ENCODE results near the gene SPATA33. TPM values are rescaled to one million over a fixed set of nuclear protein-coding genes. Genes with fewer than 3 reads are reported as not detected.

The SPATA33 gene
- total RNA-seq, 1 experiment from 2014 or later, result 12.0 TPM

GRCh38 chr16:89624777-89625761, 32.6 kb upstream of the SPATA33 start (continued):
- TF ChIP-seq, protein P1, sequence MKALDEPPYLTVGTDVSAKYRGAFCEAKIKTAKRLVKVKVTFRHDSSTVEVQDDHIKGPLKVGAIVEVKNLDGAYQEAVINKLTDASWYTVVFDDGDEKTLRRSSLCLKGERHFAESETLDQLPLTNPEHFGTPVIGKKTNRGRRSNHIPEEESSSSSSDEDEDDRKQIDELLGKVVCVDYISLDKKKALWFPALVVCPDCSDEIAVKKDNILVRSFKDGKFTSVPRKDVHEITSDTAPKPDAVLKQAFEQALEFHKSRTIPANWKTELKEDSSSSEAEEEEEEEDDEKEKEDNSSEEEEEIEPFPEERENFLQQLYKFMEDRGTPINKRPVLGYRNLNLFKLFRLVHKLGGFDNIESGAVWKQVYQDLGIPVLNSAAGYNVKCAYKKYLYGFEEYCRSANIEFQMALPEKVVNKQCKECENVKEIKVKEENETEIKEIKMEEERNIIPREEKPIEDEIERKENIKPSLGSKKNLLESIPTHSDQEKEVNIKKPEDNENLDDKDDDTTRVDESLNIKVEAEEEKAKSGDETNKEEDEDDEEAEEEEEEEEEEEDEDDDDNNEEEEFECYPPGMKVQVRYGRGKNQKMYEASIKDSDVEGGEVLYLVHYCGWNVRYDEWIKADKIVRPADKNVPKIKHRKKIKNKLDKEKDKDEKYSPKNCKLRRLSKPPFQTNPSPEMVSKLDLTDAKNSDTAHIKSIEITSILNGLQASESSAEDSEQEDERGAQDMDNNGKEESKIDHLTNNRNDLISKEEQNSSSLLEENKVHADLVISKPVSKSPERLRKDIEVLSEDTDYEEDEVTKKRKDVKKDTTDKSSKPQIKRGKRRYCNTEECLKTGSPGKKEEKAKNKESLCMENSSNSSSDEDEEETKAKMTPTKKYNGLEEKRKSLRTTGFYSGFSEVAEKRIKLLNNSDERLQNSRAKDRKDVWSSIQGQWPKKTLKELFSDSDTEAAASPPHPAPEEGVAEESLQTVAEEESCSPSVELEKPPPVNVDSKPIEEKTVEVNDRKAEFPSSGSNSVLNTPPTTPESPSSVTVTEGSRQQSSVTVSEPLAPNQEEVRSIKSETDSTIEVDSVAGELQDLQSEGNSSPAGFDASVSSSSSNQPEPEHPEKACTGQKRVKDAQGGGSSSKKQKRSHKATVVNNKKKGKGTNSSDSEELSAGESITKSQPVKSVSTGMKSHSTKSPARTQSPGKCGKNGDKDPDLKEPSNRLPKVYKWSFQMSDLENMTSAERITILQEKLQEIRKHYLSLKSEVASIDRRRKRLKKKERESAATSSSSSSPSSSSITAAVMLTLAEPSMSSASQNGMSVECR (CRISPR knock-in tag; IDR thresholded peaks at IDR 0.05; ENCODE audit: borderline replicate concordance), result no peak
- TF ChIP-seq HMGA2 (CRISPR knock-in tag; IDR thresholded peaks at IDR 0.05) (no peak), TP53 (CRISPR knock-in tag; IDR thresholded peaks at IDR 0.05) (no peak), ETV6 (CRISPR knock-in tag; IDR thresholded peaks at IDR 0.05) (no peak), RORB (CRISPR knock-in tag; IDR thresholded peaks at IDR 0.05) (no peak)

DNA sequence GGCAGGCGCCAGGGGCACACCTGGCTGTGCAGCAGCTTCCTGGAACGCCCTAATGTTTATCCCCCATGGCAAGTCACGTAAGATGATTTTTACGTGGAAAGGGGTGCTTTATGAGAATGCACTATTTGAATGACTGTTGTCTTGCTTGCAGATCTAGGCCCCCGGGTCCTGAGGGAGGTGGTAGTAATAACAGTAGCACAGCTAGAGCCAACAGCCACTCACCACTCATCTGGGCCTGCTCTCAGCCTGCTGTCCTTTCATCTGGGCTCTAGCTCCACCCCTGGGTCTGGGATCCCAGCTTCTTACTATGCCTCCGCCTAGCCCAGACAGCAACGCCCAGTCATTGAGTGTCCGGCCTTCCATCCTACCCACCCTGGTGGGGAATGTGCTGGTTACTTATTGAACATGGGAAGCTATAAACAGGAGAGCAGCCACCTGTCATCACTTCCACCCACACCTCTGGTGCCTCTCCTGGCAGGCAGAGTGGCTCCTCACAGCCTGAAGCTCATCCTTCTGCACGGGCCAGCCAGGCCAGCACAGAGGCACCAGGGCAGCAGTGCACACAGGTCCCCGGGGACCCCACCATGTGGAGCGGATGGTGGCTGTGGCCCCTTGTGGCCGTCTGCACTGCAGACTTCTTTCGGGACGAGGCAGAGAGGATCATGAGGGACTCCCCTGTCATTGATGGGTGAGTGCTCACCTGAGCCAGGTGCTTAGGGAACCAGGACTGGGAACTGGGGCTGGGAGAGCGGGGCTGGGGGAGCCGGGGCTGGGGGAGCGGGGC, 27.6 kb upstream of the SPATA33 start:
- no peak overlapping the region; the same call in 1 of the 2 replicates for H3K27ac Mint-ChIP-seq
- POLR2A ChIA-PET, result no interaction called here
- peaks cover 3% of the 10 kb centered on the region; the same call in 1 of the 2 replicates for H3K9me3 Mint-ChIP-seq
- H3K36me3 Mint-ChIP-seq, result no peaks in the 10 kb centered on the region
- H3K27me3 Mint-ChIP-seq (ENCODE audit: low read depth), result peaks cover 10% of the 10 kb centered on the region
- H3K4me3 Mint-ChIP-seq, result no peak overlapping the region
- CTCF ChIA-PET, result interaction anchor here (0.9 to 5.8 kb wide), 4 partner anchors 11 to 16 kb away, joined by 3 to 30 read pairs (median 4); no protein-coding TSS in a partner anchor
- ATAC-seq (no peak), DNase-seq (ENCODE audit: low spot score) (no peak)
- H3K4me1 Mint-ChIP-seq, result peaks cover 4% of the 10 kb centered on the region
- TF ChIP-seq FOXP1 (CRISPR knock-in tag; IDR thresholded peaks at IDR 0.05; ENCODE audit: borderline replicate concordance) (no peak), MYBL2 (CRISPR knock-in tag; IDR thresholded peaks at IDR 0.05) (no peak), ELF4 (CRISPR knock-in tag; IDR thresholded peaks at IDR 0.05; ENCODE audit: low read depth) (no peak), CREB1 (CRISPR knock-in tag; IDR thresholded peaks at IDR 0.05) (no peak), NR2C2 (CRISPR knock-in tag; IDR thresholded peaks at IDR 0.05) (no peak), ATF3 (CRISPR knock-in tag; conservative IDR thresholded peaks at IDR 0.05) (no peak), ZMAT4 (CRISPR knock-in tag; IDR thresholded peaks at IDR 0.05) (no peak), E2F5 (CRISPR knock-in tag; IDR thresholded peaks at IDR 0.05) (no peak), ATF1 (CRISPR knock-in tag; IDR thresholded peaks at IDR 0.05) (no peak), ESRRA (CRISPR knock-in tag; IDR thresholded peaks at IDR 0.05; ENCODE audit: borderline replicate concordance) (no peak)
- TF ChIP-seq, protein P2, sequence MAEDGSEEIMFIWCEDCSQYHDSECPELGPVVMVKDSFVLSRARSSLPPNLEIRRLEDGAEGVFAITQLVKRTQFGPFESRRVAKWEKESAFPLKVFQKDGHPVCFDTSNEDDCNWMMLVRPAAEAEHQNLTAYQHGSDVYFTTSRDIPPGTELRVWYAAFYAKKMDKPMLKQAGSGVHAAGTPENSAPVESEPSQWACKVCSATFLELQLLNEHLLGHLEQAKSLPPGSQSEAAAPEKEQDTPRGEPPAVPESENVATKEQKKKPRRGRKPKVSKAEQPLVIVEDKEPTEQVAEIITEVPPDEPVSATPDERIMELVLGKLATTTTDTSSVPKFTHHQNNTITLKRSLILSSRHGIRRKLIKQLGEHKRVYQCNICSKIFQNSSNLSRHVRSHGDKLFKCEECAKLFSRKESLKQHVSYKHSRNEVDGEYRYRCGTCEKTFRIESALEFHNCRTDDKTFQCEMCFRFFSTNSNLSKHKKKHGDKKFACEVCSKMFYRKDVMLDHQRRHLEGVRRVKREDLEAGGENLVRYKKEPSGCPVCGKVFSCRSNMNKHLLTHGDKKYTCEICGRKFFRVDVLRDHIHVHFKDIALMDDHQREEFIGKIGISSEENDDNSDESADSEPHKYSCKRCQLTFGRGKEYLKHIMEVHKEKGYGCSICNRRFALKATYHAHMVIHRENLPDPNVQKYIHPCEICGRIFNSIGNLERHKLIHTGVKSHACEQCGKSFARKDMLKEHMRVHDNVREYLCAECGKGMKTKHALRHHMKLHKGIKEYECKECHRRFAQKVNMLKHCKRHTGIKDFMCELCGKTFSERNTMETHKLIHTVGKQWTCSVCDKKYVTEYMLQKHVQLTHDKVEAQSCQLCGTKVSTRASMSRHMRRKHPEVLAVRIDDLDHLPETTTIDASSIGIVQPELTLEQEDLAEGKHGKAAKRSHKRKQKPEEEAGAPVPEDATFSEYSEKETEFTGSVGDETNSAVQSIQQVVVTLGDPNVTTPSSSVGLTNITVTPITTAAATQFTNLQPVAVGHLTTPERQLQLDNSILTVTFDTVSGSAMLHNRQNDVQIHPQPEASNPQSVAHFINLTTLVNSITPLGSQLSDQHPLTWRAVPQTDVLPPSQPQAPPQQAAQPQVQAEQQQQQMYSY (CRISPR knock-in tag; IDR thresholded peaks at IDR 0.05), result no peak
- TF ChIP-seq, protein P3, sequence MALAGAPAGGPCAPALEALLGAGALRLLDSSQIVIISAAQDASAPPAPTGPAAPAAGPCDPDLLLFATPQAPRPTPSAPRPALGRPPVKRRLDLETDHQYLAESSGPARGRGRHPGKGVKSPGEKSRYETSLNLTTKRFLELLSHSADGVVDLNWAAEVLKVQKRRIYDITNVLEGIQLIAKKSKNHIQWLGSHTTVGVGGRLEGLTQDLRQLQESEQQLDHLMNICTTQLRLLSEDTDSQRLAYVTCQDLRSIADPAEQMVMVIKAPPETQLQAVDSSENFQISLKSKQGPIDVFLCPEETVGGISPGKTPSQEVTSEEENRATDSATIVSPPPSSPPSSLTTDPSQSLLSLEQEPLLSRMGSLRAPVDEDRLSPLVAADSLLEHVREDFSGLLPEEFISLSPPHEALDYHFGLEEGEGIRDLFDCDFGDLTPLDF (CRISPR knock-in tag; IDR thresholded peaks at IDR 0.05), result no peak
- TF ChIP-seq, protein P4, sequence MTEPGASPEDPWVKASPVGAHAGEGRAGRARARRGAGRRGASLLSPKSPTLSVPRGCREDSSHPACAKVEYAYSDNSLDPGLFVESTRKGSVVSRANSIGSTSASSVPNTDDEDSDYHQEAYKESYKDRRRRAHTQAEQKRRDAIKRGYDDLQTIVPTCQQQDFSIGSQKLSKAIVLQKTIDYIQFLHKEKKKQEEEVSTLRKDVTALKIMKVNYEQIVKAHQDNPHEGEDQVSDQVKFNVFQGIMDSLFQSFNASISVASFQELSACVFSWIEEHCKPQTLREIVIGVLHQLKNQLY (CRISPR knock-in tag; IDR thresholded peaks at IDR 0.05), result no peak

Data from WTC11 (cell line).